NCI-H345 treated with DMSO at 0.1 percent for 48 hours (cell line): Measurements from ENCODE around the gene LINC00305.

Experiments used
- DNase-seq: peaks from one replicate; lab custom pipeline; 2025; ENCODE audit not compliant: unreplicated experiment; lab: John Stamatoyannopoulos, UW

Gene LINC00305

GRCh38 chr18:64148988-64149387, at the start of gene LINC00305:
TSS of gene LINC00305 (minus strand) at chr18:64149088.
- no peak for DNase-seq

GRCh38 chr18:64191069-64191468, 42.2 kb upstream of the LINC00305 start:
- DNase-seq: no peak

GRCh38 chr18:64185987-64186386, 37.1 kb upstream of the LINC00305 start:
- no peak for DNase-seq

GRCh38 chr18:64183665-64184064, 34.8 kb upstream of the LINC00305 start:
- DNase-seq: no peak

GRCh38 chr18:64180617-64181016, 31.7 kb upstream of the LINC00305 start:
- no peak for DNase-seq

- no peak for DNase-seq
Observed at GRCh38 chr18:64180171-64180570, 31.3 kb upstream of the LINC00305 start.

- DNase-seq: no peak
Observed at GRCh38 chr18:64179556-64180080, 30.7 kb upstream of the LINC00305 start.

- DNase-seq: no peak
Observed at GRCh38 chr18:64178860-64179259, 30.0 kb upstream of the LINC00305 start.

GRCh38 chr18:64175432-64175831, 26.5 kb upstream of the LINC00305 start:
- DNase-seq: no peak

GRCh38 chr18:64171576-64171975, 22.7 kb upstream of the LINC00305 start:
- DNase-seq: no peak

- DNase-seq: no peak
Observed at GRCh38 chr18:64167408-64167925, 18.6 kb upstream of the LINC00305 start.

- no peak for DNase-seq
Observed at GRCh38 chr18:64165906-64166305, 17.0 kb upstream of the LINC00305 start.

GRCh38 chr18:64164883-64165282, 16.0 kb upstream of the LINC00305 start:
- no peak for DNase-seq

GRCh38 chr18:64149916-64150438, 1.1 kb upstream of the LINC00305 start:
- no peak for DNase-seq

- DNase-seq: no peak
Observed at GRCh38 chr18:64142904-64143303, 6.0 kb downstream of the LINC00305 start.

- no peak for DNase-seq
Observed at GRCh38 chr18:64137914-64138313, 11.0 kb downstream of the LINC00305 start.

- DNase-seq: no peak
Observed at GRCh38 chr18:64134044-64134747, 14.7 kb downstream of the LINC00305 start.

GRCh38 chr18:64132871-64133270, 16.0 kb downstream of the LINC00305 start:
- DNase-seq: no peak

- no peak for DNase-seq
Observed at GRCh38 chr18:64131314-64131713, 17.6 kb downstream of the LINC00305 start.

GRCh38 chr18:64127172-64127571, 21.7 kb downstream of the LINC00305 start:
- DNase-seq: no peak

- no peak for DNase-seq
Observed at GRCh38 chr18:64119916-64120315, 29.0 kb downstream of the LINC00305 start.

GRCh38 chr18:64118406-64118805, 30.5 kb downstream of the LINC00305 start:
- no peak for DNase-seq
